SK-N-MC (cell line): Measurements from ENCODE around the gene DYNC2I2.

ENCODE experiments used
- EZH2 ChIP-seq: fragments of 200-600 bp; sonication (generic); IDR thresholded peaks from one replicate; pipeline ENCODE4 v1.6.1; 2017; ENCODE audit warnings: antibody characterized with exemption
- FOXP2 ChIP-seq: optimal IDR thresholded peaks from 2 replicates; pipeline ENCODE3; 2011; ENCODE audit warnings: mild to moderate bottlenecking, moderate library complexity; ENCODE audit not compliant: insufficient read depth; ENCODE audit errors: extremely low read length, control extremely low read depth
- POLR2AphosphoS5 ChIP-seq: IDR thresholded peaks from 2 replicates; pipeline ENCODE4 v1.6.1; 2012; ENCODE audit warnings: mild to moderate bottlenecking, low read depth, low read length, borderline replicate concordance

DNA sequence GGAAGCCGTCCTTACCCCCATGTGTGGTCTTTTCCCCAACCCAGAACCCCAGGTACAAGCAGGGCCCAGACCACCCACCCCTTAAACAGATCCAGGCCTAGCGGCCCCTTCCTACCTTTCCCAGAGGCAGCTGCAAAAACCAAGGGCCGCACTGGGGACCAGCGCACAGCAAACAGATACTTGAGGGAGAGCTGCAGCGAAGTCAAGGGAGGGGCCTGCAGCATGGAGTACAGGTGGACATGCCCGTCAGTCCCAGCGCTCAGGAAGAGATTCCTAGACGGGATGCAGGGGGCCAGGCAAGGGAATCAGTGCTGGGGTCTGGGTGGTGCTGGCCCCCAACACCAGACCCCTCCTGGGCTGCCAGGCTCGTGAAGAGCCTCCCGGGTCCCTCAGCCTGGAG, 22.5 kb downstream of the DYNC2I2 start:
- TF ChIP-seq EZH2 = no peak
- no peak for TF ChIP-seq POLR2AphosphoS5
- no peak for TF ChIP-seq FOXP2
